ENCODE data around the gene TCP11.

DNA sequence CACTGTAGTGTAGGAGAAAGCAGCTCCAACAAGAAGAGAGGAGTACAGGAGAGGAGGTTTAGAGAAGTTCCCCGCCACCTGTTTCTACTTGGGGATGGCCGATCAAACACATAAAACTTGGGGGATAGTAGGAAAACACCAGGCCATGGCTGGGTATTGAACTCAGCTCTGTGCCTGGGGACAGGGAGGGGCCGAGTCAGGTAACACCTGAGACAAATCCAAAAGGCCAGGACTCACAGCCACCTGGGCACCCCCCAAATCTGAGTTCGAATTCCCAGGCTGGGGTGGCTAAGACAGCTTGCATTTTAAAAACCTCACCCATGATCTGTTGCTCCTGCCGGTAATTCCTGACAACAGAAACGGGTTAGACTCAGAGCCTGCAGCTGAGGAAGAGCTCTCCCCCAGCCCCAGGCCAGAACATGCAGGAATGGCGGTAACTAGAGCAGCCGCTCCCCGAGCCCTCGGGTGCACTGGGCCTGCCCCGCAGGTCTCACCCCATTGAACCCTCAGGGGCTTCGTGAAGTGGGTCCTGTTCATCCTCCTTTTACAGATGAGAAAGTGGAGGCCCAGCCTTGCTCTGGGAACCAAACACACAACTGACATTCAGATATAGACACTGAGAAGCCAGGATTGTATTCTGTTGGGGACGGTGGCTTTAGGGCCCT lies 61.0 kb downstream of the TCP11 start:
- TF ChIP-seq CTCF (IDR thresholded peaks at IDR 0.05) (no peak), EZH2 (IDR thresholded peaks at IDR 0.05; ENCODE audit: borderline replicate concordance, insufficient read depth, low read depth, low read length, poor library complexity, severe bottlenecking) (no peak)

Data from B cell (primary cell).